Kidney (tissue), 14 donors: Measurements from ENCODE around the gene LIN7B. TPM values are rescaled to one million over a fixed set of nuclear protein-coding genes. Genes with fewer than 3 reads are reported as not detected.
A peak's percentile ranks its signal among the peaks of the same experiment; 100 is the strongest.
"Not testable (repeated sequence)": the region's sequence is repeated elsewhere in the genome, so short reads cannot be mapped to it uniquely, and the experiment has no call there.

ENCODE experiments used
- DNase-seq, 5 donors: peaks; one replicate each; pipeline ENCODE4 v3.0.0-alpha.2; 2013 to 2020
- FAIRE-seq: peaks from 2 replicates; lab custom pipeline; 2012; peaks lifted over from hg19 to GRCh38; lab: Jason Lieb, UNC
- H3K27ac ChIP-seq, 2 donors: one replicate each; pipeline ENCODE4 v1.7.0; 2013; ENCODE audit warnings: low read depth in 2 of 2, low read length in 2 of 2, inconsistent platforms in 1 of 2
- H3K27me3 ChIP-seq: one replicate; pipeline ENCODE4 v1.7.1; 2013; ENCODE audit warnings: low read length, inconsistent platforms; ENCODE audit not compliant: control insufficient read depth, insufficient read depth
- H3K36me3 ChIP-seq, 3 donors: one replicate each; pipeline versions ENCODE4 v1.7.0 to v1.7.1; 2013; ENCODE audit warnings: low read length in 3 of 3, control low read depth in 1 of 3, inconsistent platforms in 1 of 3; ENCODE audit not compliant: insufficient read depth in 3 of 3, control insufficient read depth in 2 of 3
- H3K4me1 ChIP-seq, 3 donors: one replicate each; pipeline versions ENCODE4 v1.7.0 to v1.7.1; 2013; ENCODE audit warnings: low read length in 3 of 3, inconsistent platforms in 1 of 3, low read depth in 1 of 3; ENCODE audit not compliant: control insufficient read depth in 2 of 3, insufficient read depth in 2 of 3
- H3K4me3 ChIP-seq, 3 donors: one replicate each; pipeline versions ENCODE4 v1.7.0 to v1.8.1; 2013; ENCODE audit warnings: low read length in 3 of 3, control low read depth in 1 of 3, inconsistent platforms in 1 of 3
- H3K9ac ChIP-seq, 3 donors: one replicate each; pipeline versions ENCODE4 v1.7.0 to v1.7.1; 2013; ENCODE audit warnings: low read length in 3 of 3, control low read depth in 1 of 3, inconsistent platforms in 1 of 3
- H3K9me3 ChIP-seq, 3 donors: one replicate each; pipeline versions ENCODE4 v1.7.0 to v1.7.1; 2013; ENCODE audit warnings: low read length in 3 of 3, control low read depth in 1 of 3, inconsistent platforms in 1 of 3; ENCODE audit not compliant: control insufficient read depth in 2 of 3, insufficient read depth in 1 of 3
- intact Hi-C: fragments of 100-400 bp; cut with DNase I; formaldehyde crosslinking; loops from one replicate; pipeline ENCODE4 v1.11.1; 2022
- polyA plus RNA-seq: library from polyadenylated mRNA; stranded (reverse); fragments of 350-450 nt; fragmentation: Illumina TruSeq; extraction: RNeasy Lipid Tissue Mini Kit (QIAGEN cat#74804); gene quantifications from one replicate; pipeline ENCODE4 v1.2.3, GENCODE V29; 2014; ENCODE audit warnings: low read depth, low replicate concordance; ENCODE audit not compliant: insufficient read depth
- total RNA-seq: library from RNA; stranded (reverse); fragmentation: NEBNext Ultra II Directional; extraction: Animal tissue kit (Norgen Biotek cat#: 25700); gene quantifications from one replicate; pipeline ENCODE4 v1.2.1, GENCODE V29; 2021
- TF ChIP-seq, protein P1 (sequence below): IDR thresholded peaks from 3 replicates; pipeline ENCODE4 v1.5.1; 2012; ENCODE audit warnings: mild to moderate bottlenecking, moderate library complexity, borderline replicate concordance; ENCODE audit not compliant: insufficient read depth; ENCODE audit errors: extremely low read depth
- donor health status: control.
- donor health status: control.
- donor health status: control.
- donor health status: control.
- donor health status: control.
- donor health status: DM: yes; HTN: yes; CAD: no.
- donor health status: Normal renal cell carcinoma (clear cell type).

Gene LIN7B
- total and polyA plus RNA-seq, 2 donors from 2014 or later: 4.7 to 9.7 TPM

DNA sequence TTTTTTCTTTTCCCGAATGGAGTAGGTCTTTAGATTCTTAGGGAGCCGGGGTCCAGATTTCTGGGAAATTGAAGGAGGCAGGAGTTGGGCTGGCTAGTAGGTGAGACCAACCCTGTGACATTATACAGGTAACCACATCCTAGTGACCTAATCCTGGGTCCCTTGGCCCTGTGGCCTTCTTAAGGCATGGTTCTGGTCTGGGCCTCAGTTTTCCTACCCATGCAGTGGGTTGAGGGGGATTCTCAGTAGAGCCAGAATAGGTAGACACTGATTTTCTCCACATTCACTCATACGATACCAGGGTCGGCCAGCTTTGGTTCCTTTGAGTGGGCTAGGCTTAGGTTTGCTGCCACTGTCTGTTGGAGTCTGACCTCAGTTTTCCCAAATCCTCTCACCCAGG is 12.4 kb downstream of the LIN7B start:
- Histone ChIP-seq H3K27ac (no peak overlapping the region), H3K36me3 (no peaks in the 10 kb centered on the region), H3K4me3 (no peak overlapping the region), H3K27me3 (no peaks in the 10 kb centered on the region), H3K9me3 (no peaks in the 10 kb centered on the region), H3K9ac (no peak overlapping the region), H3K4me1 (peaks cover 0 to 7% (median 0%) of the 10 kb centered on the region in 3 donors)
- TF ChIP-seq, protein P1, sequence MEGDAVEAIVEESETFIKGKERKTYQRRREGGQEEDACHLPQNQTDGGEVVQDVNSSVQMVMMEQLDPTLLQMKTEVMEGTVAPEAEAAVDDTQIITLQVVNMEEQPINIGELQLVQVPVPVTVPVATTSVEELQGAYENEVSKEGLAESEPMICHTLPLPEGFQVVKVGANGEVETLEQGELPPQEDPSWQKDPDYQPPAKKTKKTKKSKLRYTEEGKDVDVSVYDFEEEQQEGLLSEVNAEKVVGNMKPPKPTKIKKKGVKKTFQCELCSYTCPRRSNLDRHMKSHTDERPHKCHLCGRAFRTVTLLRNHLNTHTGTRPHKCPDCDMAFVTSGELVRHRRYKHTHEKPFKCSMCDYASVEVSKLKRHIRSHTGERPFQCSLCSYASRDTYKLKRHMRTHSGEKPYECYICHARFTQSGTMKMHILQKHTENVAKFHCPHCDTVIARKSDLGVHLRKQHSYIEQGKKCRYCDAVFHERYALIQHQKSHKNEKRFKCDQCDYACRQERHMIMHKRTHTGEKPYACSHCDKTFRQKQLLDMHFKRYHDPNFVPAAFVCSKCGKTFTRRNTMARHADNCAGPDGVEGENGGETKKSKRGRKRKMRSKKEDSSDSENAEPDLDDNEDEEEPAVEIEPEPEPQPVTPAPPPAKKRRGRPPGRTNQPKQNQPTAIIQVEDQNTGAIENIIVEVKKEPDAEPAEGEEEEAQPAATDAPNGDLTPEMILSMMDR: no peak
- FAIRE-seq (no peak), DNase-seq (peak in 1 of 5 donors; percentile 13)
- intact Hi-C loops: no loop called here

DNA sequence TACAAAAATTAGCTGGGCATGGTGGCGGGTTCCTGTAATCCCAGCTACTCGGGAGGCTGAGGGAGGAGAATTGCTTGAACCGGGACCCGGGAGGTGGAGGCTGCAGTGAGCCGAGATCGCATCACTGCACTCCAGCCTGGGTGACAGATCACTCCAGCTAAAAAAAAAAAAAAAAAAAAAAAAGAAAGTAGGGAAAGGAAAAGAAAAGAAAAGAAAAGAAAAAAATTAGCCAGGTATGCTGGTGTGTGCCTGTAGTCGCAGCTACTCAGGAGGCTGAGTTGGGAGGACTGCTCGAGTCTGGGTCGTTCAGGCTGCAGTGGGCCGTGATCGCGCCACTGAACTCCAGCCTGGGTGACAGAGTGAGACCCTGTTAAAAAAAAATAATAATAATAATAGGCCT is 13.1 kb downstream of the LIN7B start:
- FAIRE-seq, H3K4me3 ChIP-seq, H3K27ac ChIP-seq, DNase-seq, H3K9ac ChIP-seq, H3K36me3 ChIP-seq, H3K27me3 ChIP-seq, intact Hi-C loops, H3K9me3 ChIP-seq, H3K4me1 ChIP-seq: not testable (repeated sequence)

DNA sequence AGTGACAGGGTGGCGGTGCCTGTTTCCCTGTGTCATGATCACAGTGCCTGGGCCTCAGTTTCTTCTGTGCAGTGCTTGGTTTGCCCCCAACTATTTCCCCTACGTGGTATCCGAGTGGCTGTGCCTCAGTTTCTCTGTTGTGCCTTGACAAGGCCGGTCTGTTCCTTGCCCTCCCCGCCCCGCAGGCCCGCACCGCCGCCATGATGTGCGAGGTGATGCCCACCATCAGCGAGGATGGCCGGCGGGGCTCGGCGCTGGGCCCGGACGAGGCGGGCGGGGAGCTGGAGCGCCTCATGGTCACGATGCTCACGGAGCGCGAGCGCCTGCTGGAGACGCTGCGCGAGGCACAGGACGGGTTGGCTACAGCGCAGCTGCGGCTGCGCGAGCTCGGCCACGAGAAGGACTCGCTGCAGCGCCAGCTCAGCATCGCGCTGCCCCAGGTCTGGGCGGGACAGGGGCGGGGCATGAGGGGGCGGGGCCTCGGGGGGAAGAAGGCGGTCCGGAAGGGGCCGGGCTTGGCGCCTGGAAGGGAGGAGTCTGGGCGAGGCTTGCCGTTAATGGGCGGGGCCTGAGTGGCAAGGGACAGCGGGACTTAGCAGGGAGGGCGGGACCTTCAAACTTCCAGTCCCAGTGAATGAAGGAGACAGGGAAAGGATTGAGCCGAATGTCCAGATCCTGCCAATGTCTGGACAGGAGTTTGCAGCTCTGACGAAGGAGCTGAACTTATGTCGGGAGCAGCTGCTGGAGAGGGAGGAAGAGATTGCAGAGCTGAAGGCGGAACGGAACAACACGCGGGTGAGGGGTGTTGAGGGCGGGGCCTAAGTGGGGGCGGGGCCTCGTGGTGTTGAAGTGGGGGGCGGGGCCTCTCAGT is 13.7 kb downstream of the LIN7B start:
- TF ChIP-seq, protein P1: no peak
- FAIRE-seq (no peak), DNase-seq (peak; percentile 98 to 99 (median 99))

DNA sequence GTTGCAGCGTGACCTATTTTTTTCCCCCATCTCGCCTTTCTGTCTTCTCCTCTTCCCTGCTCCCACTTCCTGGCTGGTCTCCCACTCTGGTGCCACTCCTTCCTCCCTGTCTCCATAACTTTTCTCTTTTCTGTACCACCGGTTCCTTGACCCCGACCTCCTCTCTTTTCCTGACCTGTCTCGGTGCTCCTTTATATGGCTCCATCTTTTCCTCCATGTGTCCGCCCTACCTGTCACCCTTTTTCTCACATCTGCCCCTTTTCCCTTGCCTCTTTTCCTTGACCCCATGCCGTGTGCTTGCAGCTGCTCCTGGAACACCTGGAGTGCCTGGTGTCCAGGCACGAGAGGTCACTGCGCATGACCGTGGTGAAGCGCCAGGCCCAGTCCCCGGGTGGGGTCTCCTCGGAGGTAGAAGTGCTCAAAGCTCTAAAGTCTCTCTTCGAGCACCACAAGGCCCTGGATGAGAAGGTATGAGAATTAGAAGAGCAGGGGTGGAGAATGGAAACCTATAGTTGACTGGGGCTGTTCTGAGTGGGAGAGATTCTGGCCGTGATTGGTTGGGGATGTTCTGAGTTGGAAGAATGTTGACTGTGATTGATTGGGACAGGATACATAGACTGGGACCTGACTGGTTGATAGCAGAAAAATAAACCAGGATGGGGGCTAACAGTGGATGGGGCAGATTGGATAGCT is 14.5 kb downstream of the LIN7B start:
- no peak overlapping the region for H3K27ac ChIP-seq
- H3K9ac ChIP-seq: no peak overlapping the region
- H3K9me3 ChIP-seq: no peaks in the 10 kb centered on the region
- no peak for FAIRE-seq
- intact Hi-C loops: no loop called here
- no peaks in the 10 kb centered on the region for H3K27me3 ChIP-seq
- peak overlapping the region in 1 of 3 donors; percentile 45 for H3K4me3 ChIP-seq
- TF ChIP-seq, protein P1: no peak
- peaks cover 0 to 8% (median 0%) of the 10 kb centered on the region in 3 donors for H3K4me1 ChIP-seq
- H3K36me3 ChIP-seq: no peaks in the 10 kb centered on the region
- peak in 1 of 5 donors; percentile 78 for DNase-seq

More for the DNA sequence above, 13.7 kb downstream of the LIN7B start:
- Histone ChIP-seq H3K4me1 (peaks cover 0 to 7% (median 0%) of the 10 kb centered on the region in 3 donors), H3K9me3 (no peaks in the 10 kb centered on the region), H3K4me3 (peak overlapping the region; percentile 45 to 69 (median 53)), H3K27me3 (no peaks in the 10 kb centered on the region), H3K9ac (peak overlapping the region in 1 of 3 donors; percentile 47), H3K36me3 (no peaks in the 10 kb centered on the region), H3K27ac (peak overlapping the region; percentile 60 to 71)
- intact Hi-C loops: no loop called here
